ENCODE data around the gene AASS. TPM values are rescaled to one million over a fixed set of nuclear protein-coding genes. Genes with fewer than 3 reads are reported as not detected.
A peak's percentile ranks its signal among the peaks of the same experiment; 100 is the strongest.

AASS gene
- total and polyA plus RNA-seq, 2 of the 8 experiments (the other 6 are each of a cell fraction or from before 2014, with no cell fraction given): 203 to 394 TPM

- TF ChIP-seq CHD7 (IDR thresholded peaks at IDR 0.05; ENCODE audit: insufficient replicate concordance, low read length) (peak; percentile 68), CHD1 (IDR thresholded peaks at IDR 0.05; ENCODE audit: low read depth, low read length) (no peak), CEBPB (IDR thresholded peaks at IDR 0.05; ENCODE audit: low read depth, low read length) (peak; percentile 88), BACH1 (IDR thresholded peaks at IDR 0.05; ENCODE audit: low read length) (peak; percentile 47), MAX (IDR thresholded peaks at IDR 0.05) (no peak), RXRA (IDR thresholded peaks at IDR 0.05; ENCODE audit: insufficient read depth, low read depth, low read length) (no peak), SIN3A (conservative IDR thresholded peaks at IDR 0.05 in 1 of 2, IDR thresholded peaks at IDR 0.05 in 1 of 2; ENCODE audit: low read depth in 1 of 2, low read length in 2 of 2) (no peak), HDAC2 (IDR thresholded peaks at IDR 0.05; ENCODE audit: borderline replicate concordance in 1 of 2, low read depth in 2 of 2, low read length in 2 of 2) (peak; percentile 44 to 61; a peak in 2 of 4 replicates), EP300 (IDR thresholded peaks at IDR 0.05; ENCODE audit: borderline replicate concordance in 1 of 2, low read depth in 2 of 2, low read length in 2 of 2) (0 out of 3 replicates have a peak, but pooled peaks of 1 of the 2 experiments have one; percentile 20), RBBP5 (IDR thresholded peaks at IDR 0.05; ENCODE audit: borderline replicate concordance, low read depth, low read length) (no peak)
Observed at GRCh38 chr7:122148878-122149277, 4.8 kb upstream of the AASS start (continued).

All from H1 (cell line).